Activated effector memory CD4-positive, alpha-beta T cell treated with Interleukin-2 at 50 U/mL for 16 hours (primary cell): Measurements from ENCODE around the gene PLXNB3.
A peak's percentile ranks its signal among the peaks of the same experiment; 100 is the strongest.
"Not testable (repeated sequence)": the region's sequence is repeated elsewhere in the genome, so short reads cannot be mapped to it uniquely, and the experiment has no call there.

Experiments
- DNase-seq: peaks from one replicate; pipeline ENCODE4 v3.0.0-alpha.2; 2020

Gene PLXNB3

GRCh38 chrX:153763989-153764755 is at the start of gene PLXNB3:
Gene PLXNB3, plus strand, starts transcription at chrX:153764249. Its CDS starts 1,287 bp downstream, at chrX:153765536.
- DNase-seq = peak; percentile 55

- no peak for DNase-seq
Measured at GRCh38 chrX:153714256-153714655, 49.8 kb upstream of the PLXNB3 start.

- DNase-seq = no peak
Measured at GRCh38 chrX:153717445-153717844, 46.6 kb upstream of the PLXNB3 start.

- no peak for DNase-seq
Measured at GRCh38 chrX:153719238-153719637, 44.8 kb upstream of the PLXNB3 start.

- DNase-seq = no peak
Measured at GRCh38 chrX:153719701-153720100, 44.3 kb upstream of the PLXNB3 start.

GRCh38 chrX:153722704-153723350 is 41.2 kb upstream of the PLXNB3 start:
- no peak for DNase-seq

GRCh38 chrX:153723351-153724251 is 40.4 kb upstream of the PLXNB3 start:
- DNase-seq = no peak

GRCh38 chrX:153724252-153725038 is 39.6 kb upstream of the PLXNB3 start, which contains the start of the genes ABCD1 and BCAP31:
Gene ABCD1, plus strand, starts transcription at chrX:153724856. Its CDS starts 411 bp downstream, at chrX:153725267.
Gene BCAP31, minus strand, starts transcription at chrX:153724387. Its CDS starts 1,143 bp downstream, at chrX:153723244.
- DNase-seq = peak; percentile 84

GRCh38 chrX:153725039-153725831 is 38.8 kb upstream of the PLXNB3 start:
- no peak for DNase-seq

GRCh38 chrX:153725832-153726285 is 38.2 kb upstream of the PLXNB3 start:
- DNase-seq = no peak

GRCh38 chrX:153726286-153727122 is 37.5 kb upstream of the PLXNB3 start:
- peak; percentile 21 for DNase-seq

- DNase-seq = no peak
Measured at GRCh38 chrX:153727123-153727931, 36.7 kb upstream of the PLXNB3 start.

GRCh38 chrX:153728095-153728494 is 36.0 kb upstream of the PLXNB3 start:
- DNase-seq = no peak

GRCh38 chrX:153728951-153729631 is 35.0 kb upstream of the PLXNB3 start:
- no peak for DNase-seq

GRCh38 chrX:153730115-153730514 is 33.9 kb upstream of the PLXNB3 start:
- not testable (repeated sequence) for DNase-seq

- DNase-seq = no peak
Measured at GRCh38 chrX:153731117-153731844, 32.8 kb upstream of the PLXNB3 start.

GRCh38 chrX:153731845-153732215 is 32.2 kb upstream of the PLXNB3 start:
- no peak for DNase-seq

- no peak for DNase-seq
Measured at GRCh38 chrX:153732401-153732800, 31.6 kb upstream of the PLXNB3 start.
